Sciatic nerve (tissue), 2 donors: ENCODE measurements around the gene OSBPL3. TPM values are rescaled to one million over a fixed set of nuclear protein-coding genes. Genes with fewer than 3 reads are reported as not detected.

Experiments
- ATAC-seq: fragments of 200-7000 bp; cut with Tn5 transposase; one replicate; pipeline ENCODE4 v1.9.1; 2020; ENCODE audit warnings: mild to moderate bottlenecking, moderate library complexity
- DNase-seq: peaks from one replicate; pipeline ENCODE4 v3.0.0-alpha.2; 2020; ENCODE audit warnings: low spot score
- intact Hi-C: fragments of 100-400 bp; cut with DNase I; formaldehyde crosslinking; loops from one replicate; pipeline ENCODE4 v1.14.2; 2022
- total RNA-seq: library from RNA; stranded (reverse); fragmentation: NEBNext Ultra II Directional; extraction: Animal tissue kit (Norgen Biotek cat#: 25700); gene quantifications from one replicate; pipeline ENCODE4 v1.2.1, GENCODE V29; 2021
- donor health status: DM: no; HTN: no; CAD: no.
- donor health status: DM: no; HTN: no; CAD: no.

OSBPL3 gene
- total RNA-seq, 1 donor from 2014 or later = 11.0 TPM

GRCh38 chr7:24930856-24931255 lies 49.1 kb downstream of the OSBPL3 start:
- DNase-seq (no peak), ATAC-seq (no peak)
- intact Hi-C loops = no loop called here

GRCh38 chr7:24926623-24927524 lies 53.1 kb downstream of the OSBPL3 start:
- DNase-seq = no peak
- intact Hi-C loops = no loop called here
- no peak for ATAC-seq

- DNase-seq = no peak
- intact Hi-C loops = no loop called here
- no peak for ATAC-seq
These were observed 55.6 kb downstream of the OSBPL3 start for GRCh38 chr7:24924375-24924774.

- intact Hi-C loops = no loop called here
- no peak for ATAC-seq
- DNase-seq = no peak
These were observed 56.7 kb downstream of the OSBPL3 start for GRCh38 chr7:24923172-24923865.

GRCh38 chr7:24922099-24922773 lies 57.7 kb downstream of the OSBPL3 start:
- ATAC-seq = no peak
- DNase-seq = no peak
- intact Hi-C loops = no loop called here

GRCh38 chr7:24921362-24921679 lies 58.7 kb downstream of the OSBPL3 start:
- intact Hi-C loops = no loop called here
- ATAC-seq (no peak), DNase-seq (no peak)

GRCh38 chr7:24920451-24921361 lies 59.3 kb downstream of the OSBPL3 start:
- DNase-seq (no peak), ATAC-seq (no peak)
- intact Hi-C loops = no loop called here

GRCh38 chr7:24917510-24918239 lies 62.3 kb downstream of the OSBPL3 start:
- ATAC-seq (no peak), DNase-seq (no peak)
- intact Hi-C loops = no loop called here

- intact Hi-C loops = no loop called here
- no peak for DNase-seq
- ATAC-seq = no peak
These were observed 63.4 kb downstream of the OSBPL3 start for GRCh38 chr7:24916463-24917040.

GRCh38 chr7:24914465-24914859 lies 65.5 kb downstream of the OSBPL3 start:
- ATAC-seq = no peak
- intact Hi-C loops = no loop called here
- DNase-seq = no peak

- intact Hi-C loops = no loop called here
- ATAC-seq = no peak
These were observed 66.0 kb downstream of the OSBPL3 start for GRCh38 chr7:24913801-24914464.

GRCh38 chr7:24912874-24913514 lies 67.0 kb downstream of the OSBPL3 start:
- intact Hi-C loops = no loop called here
- ATAC-seq (no peak), DNase-seq (no peak)

More at GRCh38 chr7:24913801-24914464, 66.0 kb downstream of the OSBPL3 start:
- no peak for DNase-seq

GRCh38 chr7:24912424-24912823 lies 67.6 kb downstream of the OSBPL3 start:
- intact Hi-C loops = no loop called here
- DNase-seq (no peak), ATAC-seq (no peak)

GRCh38 chr7:24911213-24911603 lies 68.8 kb downstream of the OSBPL3 start:
- DNase-seq (no peak), ATAC-seq (no peak)
- intact Hi-C loops = no loop called here

- no peak for ATAC-seq
- intact Hi-C loops = no loop called here
- DNase-seq = no peak
These were observed 69.3 kb downstream of the OSBPL3 start for GRCh38 chr7:24910551-24911212.

- intact Hi-C loops = no loop called here
- DNase-seq = no peak
- ATAC-seq = no peak
These were observed 71.3 kb downstream of the OSBPL3 start for GRCh38 chr7:24908727-24909126.

- DNase-seq (no peak), ATAC-seq (no peak)
- intact Hi-C loops = no loop called here
These were observed 71.8 kb downstream of the OSBPL3 start for GRCh38 chr7:24908166-24908565.
